ENCODE data around the gene TMCO2. TPM values are rescaled to one million over a fixed set of nuclear protein-coding genes. Genes with fewer than 3 reads are reported as not detected.
A peak's percentile ranks its signal among the peaks of the same experiment; 100 is the strongest.

The TMCO2 gene
- total RNA-seq, 2 donors from 2014 or later, result not detected

- Histone ChIP-seq H3K36me3 (replicated peaks in 1 of 2; ENCODE audit: insufficient read depth in 1 of 2, low read depth in 2 of 2) (no peaks in the 10 kb centered on the region), H3K4me1 (peaks cover 19% of the 10 kb centered on the region), H3K9me3 (no peaks in the 10 kb centered on the region), H3K27ac (no peak overlapping the region), H3K4me3 (no peak overlapping the region), H3K27me3 (no peaks in the 10 kb centered on the region)
- no peak for TF ChIP-seq POLR2A (IDR thresholded peaks at IDR 0.05)
- no peak for TF ChIP-seq CTCF (IDR thresholded peaks at IDR 0.05)
- no peak for ATAC-seq
- no peak for DNase-seq
- intact Hi-C loops (cut with DNase I), result no loop called here
Observed at GRCh38 chr1:40255231-40255630, 7.5 kb downstream of the TMCO2 start.

- Histone ChIP-seq H3K4me1 (peaks cover 19% of the 10 kb centered on the region), H3K9me3 (no peaks in the 10 kb centered on the region), H3K27ac (peak overlapping the region in 2 of 4 donors; percentile 94 to 97), H3K36me3 (replicated peaks in 1 of 2; ENCODE audit: insufficient read depth in 1 of 2, low read depth in 2 of 2) (peaks cover 0 to 1% of the 10 kb centered on the region in 2 donors), H3K27me3 (no peaks in the 10 kb centered on the region), H3K4me3 (peak overlapping the region in 1 of 2 donors; percentile 48)
- intact Hi-C loops (cut with DNase I), result no loop called here
- 50 to 53% methylated on average over 6 of the region's 6 CpGs for WGBS, 2 donors
- TF ChIP-seq POLR2A (IDR thresholded peaks at IDR 0.05) (no peak), CTCF (IDR thresholded peaks at IDR 0.05) (no peak)
- no peak for ATAC-seq
- no peak for DNase-seq
Observed at GRCh38 chr1:40256401-40257084, 8.8 kb downstream of the TMCO2 start.

GRCh38 chr1:40257313-40257687, 9.6 kb downstream of the TMCO2 start:
- peak overlapping the region; percentile 48 to 53 for H3K4me3 ChIP-seq
- no peaks in the 10 kb centered on the region for H3K27me3 ChIP-seq
- H3K4me1 ChIP-seq, result peaks cover 19% of the 10 kb centered on the region
- WGBS, 2 donors, result 0% methylated on average over 15 to 16 of the region's 16 CpGs
- DNase-seq (peak in 1 of 4 donors; percentile 17), ATAC-seq (peak; percentile 5)
- peak overlapping the region; percentile 89 to 97 (median 96) for H3K27ac ChIP-seq
- H3K36me3 ChIP-seq (replicated peaks in 1 of 2; ENCODE audit: insufficient read depth in 1 of 2, low read depth in 2 of 2), result peaks cover 0 to 1% of the 10 kb centered on the region in 2 donors
- intact Hi-C loops (cut with DNase I), result no loop called here
- no peak for TF ChIP-seq POLR2A (IDR thresholded peaks at IDR 0.05)
- TF ChIP-seq CTCF (IDR thresholded peaks at IDR 0.05), result no peak
- H3K9me3 ChIP-seq, result no peaks in the 10 kb centered on the region

GRCh38 chr1:40257688-40258444, 10.1 kb downstream of the TMCO2 start, which contains the start of gene ZMPSTE24:
Gene ZMPSTE24 (plus strand): TSS chr1:40258236. CDS start chr1:40258272, 36 bp downstream.
- Histone ChIP-seq H3K27me3 (no peaks in the 10 kb centered on the region), H3K9me3 (no peaks in the 10 kb centered on the region), H3K4me1 (peaks cover 19% of the 10 kb centered on the region), H3K4me3 (peak within 1 kb of the TSS; percentile 54 to 95), H3K27ac (peak within 1 kb of the TSS; percentile 89 to 97 (median 96)), H3K36me3 (replicated peaks in 1 of 2; ENCODE audit: insufficient read depth in 1 of 2, low read depth in 2 of 2) (peaks cover 0 to 4% of the 10 kb centered on the region in 2 donors)
- peak; percentile 99 for ATAC-seq
- intact Hi-C loops (cut with DNase I), result no loop called here
- TF ChIP-seq CTCF (IDR thresholded peaks at IDR 0.05), result peak in 1 of 7 experiments; percentile 1
- TF ChIP-seq POLR2A (IDR thresholded peaks at IDR 0.05), result peak; percentile 27 to 83 (median 72)
- peak; percentile 95 to 98 (median 96) for DNase-seq
- 0 to 1% methylated on average over 31 to 48 of the region's 48 CpGs for WGBS, 2 donors
